Neural progenitor cell (in vitro differentiated cells): Measurements from ENCODE around the gene GDF11. TPM values are rescaled to one million over a fixed set of nuclear protein-coding genes. Genes with fewer than 3 reads are reported as not detected.

Experiments
- DNase-seq: peaks from one replicate; pipeline ENCODE4 v3.0.0-alpha.2; 2016; ENCODE audit warnings: low spot score
- H2AFZ ChIP-seq: fragments of 200-600 bp; sonication (generic); replicated peaks from 2 replicates; pipeline ENCODE4 v1.6.1; 2016; ENCODE audit warnings: antibody characterized with exemption
- H3F3A ChIP-seq: fragments of 200-600 bp; sonication (generic); 2 replicates; pipeline ENCODE4 v1.6.1; 2016; ENCODE audit warnings: antibody characterized with exemption, low read depth
- H3K27ac ChIP-seq: fragments of 200-600 bp; sonication (generic); 2 replicates; pipeline ENCODE4 v1.5.1; 2016; ENCODE audit warnings: mild to moderate bottlenecking
- H3K27me3 ChIP-seq: fragments of 200-600 bp; sonication (generic); 2 replicates; pipeline ENCODE4 v1.6.1; 2016; ENCODE audit warnings: mild to moderate bottlenecking, moderate library complexity
- H3K36me3 ChIP-seq: fragments of 200-600 bp; sonication (generic); 2 replicates; pipeline ENCODE4 v1.5.1; 2016
- H3K4me1 ChIP-seq: fragments of 200-600 bp; sonication (generic); 2 replicates; pipeline ENCODE4 v1.6.1; 2016; ENCODE audit warnings: mixed run types
- H3K4me2 ChIP-seq: fragments of 200-600 bp; sonication (generic); 2 replicates; pipeline ENCODE4 v1.6.1; 2016
- H3K4me3 ChIP-seq: fragments of 200-600 bp; sonication (generic); 2 replicates; pipeline ENCODE4 v1.5.1; 2016
- H3K79me2 ChIP-seq: fragments of 200-600 bp; sonication (generic); 2 replicates; pipeline ENCODE4 v1.6.1; 2016; ENCODE audit warnings: low read depth
- H3K9ac ChIP-seq: fragments of 200-600 bp; sonication (generic); 2 replicates; pipeline ENCODE4 v1.6.1; 2016
- H3K9me3 ChIP-seq: fragments of 200-600 bp; sonication (generic); 2 replicates; pipeline ENCODE4 v1.5.1; 2016; ENCODE audit warnings: low read depth
- H4K20me1 ChIP-seq: fragments of 200-600 bp; sonication (generic); 2 replicates; pipeline ENCODE4 v1.6.1; 2016; ENCODE audit warnings: low read depth
- H3K27ac Mint-ChIP-seq: 3 replicates; pipeline ENCODE4 v1.8.0; 2021; ENCODE audit warnings: mixed read lengths
- H3K27me3 Mint-ChIP-seq: 2 replicates; pipeline ENCODE4 v1.8.0; 2022; ENCODE audit warnings: low read depth, mild to moderate bottlenecking, inconsistent platforms, moderate library complexity, mixed read lengths; ENCODE audit not compliant: insufficient read depth
- H3K36me3 Mint-ChIP-seq: 3 replicates; pipeline ENCODE4 v1.8.0; 2021; ENCODE audit warnings: mixed read lengths
- H3K4me1 Mint-ChIP-seq: 3 replicates; pipeline ENCODE4 v1.8.0; 2021; ENCODE audit warnings: mixed read lengths
- H3K4me3 Mint-ChIP-seq: 3 replicates; pipeline ENCODE4 v1.8.0; 2021; ENCODE audit warnings: mild to moderate bottlenecking, moderate library complexity, mixed read lengths
- H3K9me3 Mint-ChIP-seq: 3 replicates; pipeline ENCODE4 v1.8.0; 2020; ENCODE audit warnings: mixed read lengths
- CTCF ChIP-seq: fragments of 200-600 bp; sonication (generic); IDR thresholded peaks from 2 replicates; pipeline ENCODE4 v1.5.1; 2017; ENCODE audit warnings: antibody characterized with exemption, mild to moderate bottlenecking
- EZH2 ChIP-seq: fragments of 200-600 bp; sonication (generic); IDR thresholded peaks from 2 replicates; pipeline ENCODE4 v1.6.1; 2017; ENCODE audit warnings: antibody characterized with exemption, mild to moderate bottlenecking, moderate library complexity
- EZH2phosphoT487 ChIP-seq: fragments of 200-600 bp; sonication (generic); IDR thresholded peaks from 2 replicates; pipeline ENCODE4 v1.6.1; 2017; ENCODE audit warnings: antibody characterized with exemption
- total RNA-seq: library from RNA; depleted of rRNA; stranded (reverse); fragments of >200 nt; gene quantifications from 2 replicates; pipeline ENCODE4 v1.2.3, GENCODE V29; 2015; ENCODE audit warnings: low replicate concordance

GDF11 gene
- total RNA-seq, 1 donor from 2014 or later: 9.1 TPM

- H2AFZ ChIP-seq: peak overlapping the region; percentile 87
- H3K9ac ChIP-seq: no peak overlapping the region
These were observed 25.6 kb upstream of the GDF11 start for GRCh38 chr12:55717011-55718007.

GRCh38 chr12:55718015-55718414 is 24.9 kb upstream of the GDF11 start:
- Histone ChIP-seq H3K36me3 (no peaks in the 10 kb centered on the region), H3K4me3 (peak overlapping the region; percentile 88), H3K79me2 (peaks cover 16% of the 10 kb centered on the region), H3K9me3 (no peaks in the 10 kb centered on the region), H3K9ac (peak overlapping the region; percentile 27), H3K4me1 (peaks cover 31% of the 10 kb centered on the region), H3K27ac (peak overlapping the region; percentile 86), H3F3A (peaks cover 38% of the 10 kb centered on the region), H3K27me3 (no peaks in the 10 kb centered on the region), H4K20me1 (no peaks in the 10 kb centered on the region), H3K4me2 (peak overlapping the region; percentile 79), H2AFZ (no peak overlapping the region)
- TF ChIP-seq EZH2: no peak
- no peak for TF ChIP-seq CTCF
- no peak for TF ChIP-seq EZH2phosphoT487
- Mint-ChIP-seq H3K4me1 (peaks cover 41% of the 10 kb centered on the region), H3K4me3 (peak overlapping the region; percentile 92), H3K27me3 (peaks cover 20% of the 10 kb centered on the region), H3K27ac (peak overlapping the region; percentile 97), H3K9me3 (peaks cover 6% of the 10 kb centered on the region), H3K36me3 (peaks cover 3% of the 10 kb centered on the region)
- DNase-seq: peak; percentile 77

More at GRCh38 chr12:55717011-55718007, 25.6 kb upstream of the GDF11 start:
- Histone ChIP-seq H3K4me2 (peak overlapping the region; percentile 79), H3K4me1 (peaks cover 31% of the 10 kb centered on the region), H3K4me3 (peak overlapping the region; percentile 88), H3F3A (peaks cover 38% of the 10 kb centered on the region), H3K79me2 (peaks cover 16% of the 10 kb centered on the region), H4K20me1 (no peaks in the 10 kb centered on the region), H3K9me3 (no peaks in the 10 kb centered on the region), H3K36me3 (no peaks in the 10 kb centered on the region), H3K27ac (peak overlapping the region; percentile 86), H3K27me3 (peaks cover 4% of the 10 kb centered on the region)
- peak overlapping the region; percentile 92 for H3K4me3 Mint-ChIP-seq
- no peak for TF ChIP-seq EZH2phosphoT487
- TF ChIP-seq CTCF: no peak
- no peak for TF ChIP-seq EZH2
- H3K27me3 Mint-ChIP-seq: peaks cover 20% of the 10 kb centered on the region
- peak; percentile 43 for DNase-seq
- H3K4me1 Mint-ChIP-seq: peaks cover 41% of the 10 kb centered on the region
- peaks cover 6% of the 10 kb centered on the region for H3K9me3 Mint-ChIP-seq
- H3K27ac Mint-ChIP-seq: peak overlapping the region; percentile 63
- peaks cover 3% of the 10 kb centered on the region for H3K36me3 Mint-ChIP-seq

- Histone ChIP-seq H3K4me1 (peaks cover 31% of the 10 kb centered on the region), H4K20me1 (no peaks in the 10 kb centered on the region), H3K4me3 (peak overlapping the region; percentile 88), H2AFZ (no peak overlapping the region), H3K4me2 (peak overlapping the region; percentile 79), H3K27ac (peak overlapping the region; percentile 86), H3F3A (peaks cover 45% of the 10 kb centered on the region), H3K9ac (peak overlapping the region; percentile 27), H3K27me3 (no peaks in the 10 kb centered on the region), H3K79me2 (peaks cover 16% of the 10 kb centered on the region), H3K9me3 (no peaks in the 10 kb centered on the region), H3K36me3 (no peaks in the 10 kb centered on the region)
- Mint-ChIP-seq H3K9me3 (peaks cover 6% of the 10 kb centered on the region), H3K4me1 (peaks cover 43% of the 10 kb centered on the region), H3K27me3 (peaks cover 18% of the 10 kb centered on the region), H3K27ac (peak overlapping the region; percentile 97), H3K36me3 (peaks cover 6% of the 10 kb centered on the region), H3K4me3 (peak overlapping the region; percentile 92)
- DNase-seq: no peak
- TF ChIP-seq EZH2phosphoT487 (no peak), EZH2 (no peak), CTCF (no peak)
These were observed 24.2 kb upstream of the GDF11 start for GRCh38 chr12:55718624-55719275.
